Stimulated activated CD4-positive, alpha-beta T cell treated with anti-CD3 and anti-CD28 coated beads, TNF-alpha, amount 100 ng/mL, for 24 hours (primary cell): ENCODE data around the gene MYF5.
"Not testable (repeated sequence)": the region's sequence is repeated elsewhere in the genome, so short reads cannot be mapped to it uniquely, and the experiment has no call there.

ENCODE experiments used
- DNase-seq, 3 experiments: peaks; one replicate each; pipeline ENCODE4 v3.0.0-alpha.2; 2020; ENCODE audit warnings: low read depth in 3 of 3

Gene MYF5

DNA sequence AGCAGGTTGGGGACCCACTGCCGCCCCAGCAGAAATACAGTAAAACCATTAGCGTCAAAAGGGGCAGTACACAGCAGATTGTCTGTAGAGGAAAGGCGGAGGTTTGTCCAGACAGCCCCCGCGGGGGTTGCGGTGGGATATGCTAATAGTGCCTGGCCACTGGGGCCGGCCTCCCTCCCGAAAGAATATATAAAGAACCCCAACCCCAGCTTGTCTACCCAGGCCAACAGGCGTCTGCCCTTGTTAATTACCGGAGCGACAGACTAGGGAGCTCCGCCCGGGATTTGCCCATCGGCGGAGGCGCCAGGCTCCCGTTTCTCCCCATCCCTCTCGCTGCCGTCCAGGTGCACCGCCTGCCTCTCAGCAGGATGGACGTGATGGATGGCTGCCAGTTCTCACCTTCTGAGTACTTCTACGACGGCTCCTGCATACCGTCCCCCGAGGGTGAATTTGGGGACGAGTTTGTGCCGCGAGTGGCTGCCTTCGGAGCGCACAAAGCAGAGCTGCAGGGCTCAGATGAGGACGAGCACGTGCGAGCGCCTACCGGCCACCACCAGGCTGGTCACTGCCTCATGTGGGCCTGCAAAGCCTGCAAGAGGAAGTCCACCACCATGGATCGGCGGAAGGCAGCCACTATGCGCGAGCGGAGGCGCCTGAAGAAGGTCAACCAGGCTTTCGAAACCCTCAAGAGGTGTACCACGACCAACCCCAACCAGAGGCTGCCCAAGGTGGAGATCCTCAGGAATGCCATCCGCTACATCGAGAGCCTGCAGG is at the start of gene MYF5:
TSS of gene MYF5 (plus strand) at position 217 of the 774 bp plus-strand sequence. CDS start at position 369, 152 bp downstream.
- no peak for DNase-seq

DNA sequence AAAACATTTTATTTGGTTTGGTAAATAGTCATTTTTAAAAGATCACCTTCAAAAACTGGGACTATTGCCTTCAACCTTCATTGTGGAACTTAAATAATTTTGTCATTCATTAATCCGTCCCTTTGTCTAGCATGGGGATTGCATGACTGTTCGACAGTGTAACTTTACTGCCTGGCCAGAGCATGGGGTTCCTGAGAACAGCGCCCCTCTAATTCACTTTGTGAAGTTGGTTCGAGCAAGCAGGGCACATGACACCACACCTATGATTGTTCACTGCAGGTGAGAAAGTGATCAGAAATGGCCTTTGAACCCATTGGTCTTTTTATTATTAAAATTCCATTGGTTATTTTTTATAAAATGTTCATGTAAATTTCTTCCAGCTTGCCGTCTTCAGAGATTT is 46.5 kb upstream of the MYF5 start:
- no peak for DNase-seq

- not testable (repeated sequence) for DNase-seq
Measured at GRCh38 chr12:80676042-80676636, 40.6 kb upstream of the MYF5 start.

GRCh38 chr12:80676856-80677255 is 39.9 kb upstream of the MYF5 start:
- DNase-seq = no peak

DNA sequence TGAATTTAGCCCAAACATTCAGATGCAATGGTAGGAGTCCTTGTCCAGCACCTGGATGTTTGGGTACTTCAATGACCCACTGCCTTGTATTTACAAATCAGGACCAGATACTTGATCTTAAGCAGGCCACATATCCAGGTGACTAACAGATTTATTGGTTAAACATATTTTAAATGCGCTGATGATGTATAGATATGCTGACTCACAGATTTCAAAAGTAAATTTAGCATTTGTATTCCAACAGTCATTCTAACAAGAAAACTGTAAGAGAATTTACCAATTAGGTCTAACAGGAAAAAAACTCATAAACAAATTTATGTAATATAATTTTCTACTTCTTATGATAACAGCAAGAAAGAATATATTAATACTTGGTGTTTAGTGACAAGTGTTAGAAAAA is 38.7 kb upstream of the MYF5 start:
- DNase-seq = no peak

DNA sequence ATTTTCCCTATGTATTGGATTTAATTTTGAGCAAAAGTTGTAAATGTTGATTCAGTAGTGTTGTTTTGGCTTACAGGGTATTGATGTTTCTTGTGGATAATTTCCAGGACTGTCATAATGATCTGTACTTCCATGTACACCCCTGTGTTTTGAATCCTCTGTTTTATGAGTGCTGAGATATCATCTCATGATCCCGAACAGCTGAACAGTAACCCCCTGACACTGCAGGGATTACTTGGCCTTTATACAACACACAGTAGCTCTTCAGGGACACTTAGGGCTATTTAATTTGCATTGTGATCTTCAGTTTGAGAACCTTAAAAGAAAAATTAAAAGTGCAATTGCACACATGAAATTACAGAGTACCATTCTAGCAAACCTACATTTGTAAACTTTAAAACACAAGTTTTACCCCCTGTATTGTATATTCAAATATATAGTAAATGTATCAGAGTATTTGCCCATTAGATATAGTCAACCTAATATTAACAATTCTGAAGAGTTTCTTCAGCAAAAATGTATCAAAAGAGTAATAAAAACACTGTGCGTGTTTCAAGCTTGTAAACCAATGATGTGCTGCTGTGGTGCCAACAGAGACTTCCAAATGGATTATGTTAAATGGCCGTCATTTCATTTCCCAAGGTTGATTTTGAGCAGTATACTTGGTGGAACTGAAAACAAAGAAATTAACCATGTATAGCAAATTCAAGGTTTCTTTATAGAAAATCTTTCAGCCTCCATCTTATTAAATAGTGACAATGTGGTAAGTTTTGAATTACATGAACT is 37.2 kb upstream of the MYF5 start:
- no peak for DNase-seq

GRCh38 chr12:80681287-80681686 is 35.4 kb upstream of the MYF5 start:
- DNase-seq = no peak

- no peak for DNase-seq
Measured at GRCh38 chr12:80681786-80682185, 34.9 kb upstream of the MYF5 start.

- DNase-seq = no peak
Measured at GRCh38 chr12:80684077-80684495, 32.6 kb upstream of the MYF5 start.

DNA sequence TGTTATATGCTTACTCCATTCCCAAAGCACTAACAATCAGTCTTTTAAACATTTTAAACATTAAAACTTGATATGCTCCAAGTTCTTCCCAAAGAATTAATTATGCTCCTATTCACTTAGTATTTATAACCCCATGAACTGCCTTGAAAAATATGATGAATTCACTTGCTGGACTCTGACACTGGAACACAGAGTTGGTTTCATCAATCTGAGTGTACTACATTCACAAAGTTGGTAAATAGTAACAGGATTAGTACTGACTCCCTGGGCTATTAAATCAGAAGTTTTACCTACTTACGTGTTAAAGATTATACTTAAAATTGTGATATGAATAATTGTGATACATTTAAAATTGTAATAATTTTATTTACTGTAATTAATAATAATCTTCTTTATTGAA is 26.6 kb upstream of the MYF5 start:
- DNase-seq = no peak

DNA sequence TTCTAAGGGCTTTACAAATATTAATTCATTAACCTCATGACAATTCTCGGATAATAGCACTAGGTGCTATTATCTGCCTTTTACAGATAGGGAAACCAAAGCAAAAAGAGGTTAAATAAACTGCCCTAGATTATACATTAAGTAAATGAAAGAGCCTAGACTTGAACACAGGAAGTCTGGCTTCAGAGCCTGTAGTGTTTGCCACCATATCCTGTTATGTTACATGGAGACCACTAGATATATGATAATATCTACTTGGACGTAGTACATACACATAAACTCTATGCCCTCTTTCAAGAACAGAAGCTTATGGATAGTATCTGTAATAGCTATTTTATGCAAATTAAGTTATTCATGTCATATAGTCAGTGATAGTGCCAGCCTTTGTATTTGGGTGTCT is 26.2 kb upstream of the MYF5 start:
- DNase-seq = no peak

DNA sequence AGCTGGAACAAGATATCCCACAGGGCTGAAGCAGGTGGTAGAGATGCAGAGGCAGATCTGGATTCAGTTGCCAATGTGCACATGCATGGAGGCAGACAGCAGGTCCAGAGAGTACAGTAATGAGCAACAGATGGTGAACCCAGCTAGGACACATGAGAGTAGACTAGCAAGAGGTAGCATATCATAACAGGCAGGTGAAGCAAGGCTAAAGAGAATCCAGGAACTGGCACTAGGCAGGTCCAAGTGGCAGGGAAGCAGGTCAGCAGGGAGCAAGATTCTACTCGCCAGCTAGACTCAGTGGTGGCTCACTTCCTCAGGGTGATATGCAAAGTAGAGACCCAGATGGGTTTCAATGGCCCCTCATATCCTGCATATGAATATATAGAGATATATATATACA is 24.6 kb upstream of the MYF5 start:
- no peak for DNase-seq

DNA sequence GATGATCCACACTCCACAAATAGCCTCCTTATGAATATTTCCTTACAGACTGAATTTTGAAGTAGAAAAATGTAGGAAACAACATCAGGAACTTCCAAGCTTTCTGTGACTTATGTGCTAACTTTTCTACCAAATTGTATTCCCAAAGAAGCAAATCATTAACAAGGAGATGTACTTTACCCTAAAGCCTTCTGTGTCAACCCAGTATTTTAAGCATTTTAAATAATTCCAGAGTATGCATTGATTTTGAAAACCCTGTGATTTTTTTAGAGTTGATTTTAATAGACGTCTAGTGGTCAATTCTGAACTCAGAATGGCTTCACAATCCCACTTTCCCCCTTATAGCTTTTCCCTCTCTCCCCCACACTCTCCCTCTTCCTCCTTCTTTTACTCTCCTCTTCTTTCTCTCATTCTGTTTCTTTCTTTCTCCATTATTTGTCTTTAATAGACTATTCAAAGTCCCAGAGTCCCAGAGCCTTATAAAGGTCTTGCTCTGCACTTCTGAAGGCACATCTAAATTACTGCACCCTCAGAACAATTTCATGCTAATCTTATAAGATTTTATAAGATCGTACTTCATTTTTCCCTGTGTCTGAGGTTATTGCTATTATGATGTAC is 19.3 kb upstream of the MYF5 start:
- DNase-seq = no peak

GRCh38 chr12:80698256-80698655 is 18.5 kb upstream of the MYF5 start:
- no peak for DNase-seq

DNA sequence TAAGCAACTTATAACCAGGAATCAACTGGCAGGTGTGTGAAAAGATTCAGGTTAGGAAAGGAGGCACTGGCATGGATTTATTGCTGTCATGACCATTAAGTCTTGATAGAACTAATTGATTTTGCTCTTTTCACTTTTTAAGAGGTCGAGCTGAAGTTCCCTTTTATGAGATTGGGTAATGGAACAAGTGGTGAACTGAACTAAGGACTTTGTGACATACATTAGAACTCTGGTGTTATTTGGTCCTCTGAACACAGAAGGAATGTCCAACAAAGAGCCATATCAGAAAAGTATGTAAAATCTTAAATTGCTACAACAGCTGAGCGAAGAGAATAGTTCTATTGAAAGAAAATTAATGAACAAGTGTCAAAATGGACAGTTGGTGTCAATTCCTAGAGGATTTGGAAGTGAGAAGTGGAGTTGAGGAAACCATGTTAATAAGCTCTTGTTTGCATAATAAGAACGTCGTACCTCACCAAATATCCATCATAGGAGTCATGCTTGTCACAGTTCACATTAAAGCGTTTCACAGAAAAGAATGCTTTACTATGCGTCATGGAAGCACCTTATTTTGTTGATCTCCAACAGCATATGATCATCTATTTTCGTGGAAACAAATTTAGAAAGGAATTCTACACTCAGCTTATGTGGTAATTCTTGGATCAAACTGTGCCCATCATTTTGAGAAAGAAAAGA is 17.7 kb upstream of the MYF5 start:
- DNase-seq = no peak

DNA sequence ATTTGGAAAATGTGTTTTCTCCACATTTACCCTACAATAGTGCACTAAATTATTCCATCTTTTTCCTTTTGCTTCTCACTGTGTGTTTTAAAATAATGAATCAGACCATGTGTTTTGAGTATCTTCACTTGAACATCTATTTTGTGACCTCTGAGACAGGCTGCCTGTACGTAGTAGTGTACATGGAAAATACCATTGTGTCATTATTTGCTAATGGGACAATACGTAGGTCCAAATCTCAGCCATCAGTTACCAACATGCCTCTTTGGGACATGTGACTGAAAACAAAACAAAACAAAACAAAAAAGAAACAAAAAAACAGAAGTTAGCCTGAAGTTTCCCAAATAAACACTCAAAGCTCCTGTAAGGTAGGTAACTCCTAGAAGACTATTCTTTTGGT is 16.4 kb upstream of the MYF5 start:
- DNase-seq = no peak

GRCh38 chr12:80701388-80701787 is 15.3 kb upstream of the MYF5 start:
- DNase-seq = no peak

GRCh38 chr12:80702889-80703805 is 13.6 kb upstream of the MYF5 start:
- no peak for DNase-seq

GRCh38 chr12:80704420-80704819 is 12.3 kb upstream of the MYF5 start:
- DNase-seq = no peak

DNA sequence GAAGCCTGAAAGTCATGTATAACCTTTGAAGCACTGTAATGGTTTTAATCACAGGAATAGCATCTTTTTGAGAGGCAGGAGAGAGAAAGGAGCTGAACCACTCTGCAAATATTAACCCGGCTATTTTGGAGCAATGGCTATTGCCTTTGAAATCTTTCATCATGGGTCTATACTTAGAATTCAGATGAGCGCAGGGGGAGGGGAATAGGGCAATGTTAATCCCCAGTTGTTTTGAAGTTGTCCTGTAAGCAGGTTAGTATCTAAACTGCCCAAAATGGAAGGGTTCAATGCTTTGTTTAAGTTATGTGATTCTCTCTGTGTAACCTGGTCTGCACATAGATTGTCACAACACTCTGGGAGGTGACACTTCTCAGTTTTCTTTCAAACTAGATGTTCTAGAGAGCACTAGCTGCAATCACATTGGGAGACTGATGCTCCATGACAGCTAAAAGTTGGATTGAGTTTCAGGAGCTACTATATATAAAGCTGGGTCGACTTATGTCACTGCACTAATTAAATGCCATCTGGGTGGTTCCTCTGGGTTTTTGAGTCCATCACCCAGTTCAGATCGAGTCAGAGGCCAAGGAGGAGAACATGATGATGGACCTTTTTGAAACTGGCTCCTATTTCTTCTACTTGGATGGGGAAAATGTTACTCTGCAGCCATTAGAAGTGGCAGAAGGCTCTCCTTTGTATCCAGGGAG is 9.4 kb upstream of the MYF5 start, which contains the start of gene MYF6:
TSS of gene MYF6 (plus strand) at position 509 of the 704 bp plus-strand sequence. CDS start at position 595, 86 bp downstream.
- DNase-seq = no peak
